Astrocyte of the cerebellum (primary cell): ENCODE results near the gene MEDAG.

ENCODE experiments used
- DNase-seq: peaks from one replicate; pipeline ENCODE4 v3.0.0-alpha.2; 2011; ENCODE audit warnings: low read depth
- H3K4me3 ChIP-seq: 2 replicates; pipeline ENCODE4 v1.5.1; 2011; ENCODE audit warnings: mild to moderate bottlenecking, low read depth, low read length, moderate library complexity
- in situ Hi-C: cut with HindIII; loops from 2 replicates; pipeline ENCODE4 v1.10.0; 2017; ENCODE audit warnings: low sequenced_read_pairs
- TF ChIP-seq, protein P1 (sequence below): IDR thresholded peaks from 2 replicates; pipeline ENCODE4 v1.5.1; 2012; ENCODE audit warnings: low read length, low read depth, moderate library complexity, mild to moderate bottlenecking; ENCODE audit errors: missing control alignments

MEDAG gene

DNA sequence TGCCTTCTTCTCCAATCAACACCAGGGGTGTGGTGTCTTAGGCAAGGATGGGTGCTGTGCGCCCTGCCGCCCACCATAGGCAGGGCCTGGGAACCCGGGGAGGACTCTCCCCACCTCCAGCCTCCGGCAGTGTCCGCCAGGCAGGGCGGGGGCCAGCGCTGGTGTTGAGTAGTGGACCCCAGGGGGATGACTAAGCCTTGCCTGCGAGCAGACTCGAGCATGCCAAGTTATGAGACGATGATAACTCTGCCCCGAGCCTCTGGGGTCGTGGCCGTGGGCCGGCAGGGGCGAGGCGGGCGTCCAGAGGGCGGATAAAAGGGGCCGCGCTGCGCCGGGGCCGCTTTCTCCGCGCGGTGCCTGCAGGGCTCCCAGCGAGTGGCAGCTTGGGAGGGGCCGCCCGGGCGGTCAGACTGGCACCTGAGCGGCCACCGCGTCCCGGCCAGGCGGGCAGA, at the start of gene MEDAG:
TSS of gene MEDAG (plus strand) at position 340 of the 452 bp plus-strand sequence. CDS start 245 bp downstream, outside the sequence.
- H3K4me3 ChIP-seq: peak within 1 kb of the TSS; percentile 24

DNA sequence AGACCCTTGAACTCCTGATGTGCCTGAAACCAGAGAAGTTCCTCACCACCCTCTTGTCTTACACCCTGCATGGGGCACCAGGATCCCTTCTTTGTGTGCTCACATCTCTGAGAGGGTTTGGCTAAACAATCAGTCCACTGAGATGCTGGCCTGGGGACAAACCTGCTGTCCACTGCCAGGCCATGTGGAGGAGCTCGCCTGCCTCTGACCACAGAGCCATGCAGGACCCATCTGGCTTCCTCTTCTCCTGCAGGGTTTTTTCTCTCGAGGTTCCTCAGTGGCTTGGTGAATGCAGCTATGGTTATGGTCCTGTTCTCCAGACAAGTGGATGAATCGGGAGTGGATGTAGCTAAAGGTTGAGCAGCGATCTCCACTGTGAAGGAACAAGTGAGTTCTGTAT, 49.1 kb upstream of the MEDAG start:
- in situ Hi-C loops: no loop called here
- no peak for DNase-seq
- TF ChIP-seq, protein P1, sequence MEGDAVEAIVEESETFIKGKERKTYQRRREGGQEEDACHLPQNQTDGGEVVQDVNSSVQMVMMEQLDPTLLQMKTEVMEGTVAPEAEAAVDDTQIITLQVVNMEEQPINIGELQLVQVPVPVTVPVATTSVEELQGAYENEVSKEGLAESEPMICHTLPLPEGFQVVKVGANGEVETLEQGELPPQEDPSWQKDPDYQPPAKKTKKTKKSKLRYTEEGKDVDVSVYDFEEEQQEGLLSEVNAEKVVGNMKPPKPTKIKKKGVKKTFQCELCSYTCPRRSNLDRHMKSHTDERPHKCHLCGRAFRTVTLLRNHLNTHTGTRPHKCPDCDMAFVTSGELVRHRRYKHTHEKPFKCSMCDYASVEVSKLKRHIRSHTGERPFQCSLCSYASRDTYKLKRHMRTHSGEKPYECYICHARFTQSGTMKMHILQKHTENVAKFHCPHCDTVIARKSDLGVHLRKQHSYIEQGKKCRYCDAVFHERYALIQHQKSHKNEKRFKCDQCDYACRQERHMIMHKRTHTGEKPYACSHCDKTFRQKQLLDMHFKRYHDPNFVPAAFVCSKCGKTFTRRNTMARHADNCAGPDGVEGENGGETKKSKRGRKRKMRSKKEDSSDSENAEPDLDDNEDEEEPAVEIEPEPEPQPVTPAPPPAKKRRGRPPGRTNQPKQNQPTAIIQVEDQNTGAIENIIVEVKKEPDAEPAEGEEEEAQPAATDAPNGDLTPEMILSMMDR: no peak

More for the DNA sequence above, at the start of gene MEDAG:
- TF ChIP-seq, protein P1: no peak
- DNase-seq: peak; percentile 26
- in situ Hi-C loops: no loop called here

DNA sequence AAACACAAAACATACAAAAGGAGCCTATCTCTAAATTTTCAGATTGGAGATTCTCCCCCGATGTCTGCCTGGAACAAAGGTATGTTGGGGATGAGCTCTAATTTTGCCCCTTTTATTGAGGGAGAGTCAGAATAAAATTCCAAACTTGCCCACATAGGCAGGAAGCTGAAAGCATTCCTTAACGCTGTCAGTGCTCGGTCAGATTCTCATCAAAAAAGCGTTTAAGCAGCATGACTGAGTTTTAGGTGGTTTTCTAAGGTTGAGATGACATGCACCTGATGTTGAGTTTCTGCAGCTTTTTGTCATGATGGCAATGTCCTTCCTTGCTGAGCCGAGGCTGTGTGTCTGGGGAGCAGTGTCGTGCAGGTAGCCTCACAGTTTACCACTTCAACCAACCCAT, 48.4 kb upstream of the MEDAG start:
- DNase-seq: no peak
- H3K4me3 ChIP-seq: no peak overlapping the region
- in situ Hi-C loops: no loop called here
- TF ChIP-seq, protein P1: no peak

More for the DNA sequence above, 49.1 kb upstream of the MEDAG start:
- H3K4me3 ChIP-seq: no peak overlapping the region

DNA sequence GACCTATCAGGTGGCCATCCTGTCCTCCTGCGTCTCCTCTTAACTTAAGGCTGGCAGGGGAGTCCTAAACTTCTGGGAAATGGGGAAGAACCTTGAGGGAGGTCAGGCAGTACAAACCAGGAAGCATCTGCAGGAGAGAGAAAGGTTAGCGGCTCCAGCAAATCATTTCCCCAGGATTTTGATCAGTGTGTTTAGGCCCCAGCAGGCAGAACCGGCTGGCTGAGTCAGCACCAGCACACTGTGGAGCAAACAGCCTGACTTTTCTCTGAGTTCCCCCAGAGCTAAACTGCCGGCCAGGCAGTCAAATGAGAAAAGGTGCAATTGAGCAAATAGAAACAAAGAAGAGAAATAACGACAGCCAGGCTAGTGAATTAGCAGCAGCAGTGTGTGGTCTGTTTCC, 46.7 kb upstream of the MEDAG start:
- DNase-seq: no peak
- H3K4me3 ChIP-seq: no peak overlapping the region
- in situ Hi-C loops: no loop called here
- TF ChIP-seq, protein P1: no peak

DNA sequence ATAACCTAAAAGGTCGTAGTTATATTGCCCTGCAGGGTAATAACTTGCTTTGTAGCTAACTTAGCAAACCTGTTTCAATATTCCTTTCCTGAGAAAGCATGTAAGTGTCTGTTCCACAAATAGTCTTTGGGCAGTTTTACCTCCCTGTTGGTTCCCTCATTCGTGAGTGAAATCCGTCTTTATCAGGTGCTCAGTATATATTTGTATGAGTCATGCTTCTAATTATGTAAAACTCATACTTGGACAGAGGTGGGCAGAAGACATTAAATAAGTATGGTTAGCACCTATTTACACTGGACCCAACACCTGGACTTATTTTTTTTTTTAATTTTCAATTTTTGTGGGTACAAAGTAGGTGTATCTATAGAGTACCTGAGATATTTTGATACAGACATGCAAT, 44.9 kb upstream of the MEDAG start:
- TF ChIP-seq, protein P1: no peak
- in situ Hi-C loops: no loop called here
- H3K4me3 ChIP-seq: no peak overlapping the region
- DNase-seq: no peak

DNA sequence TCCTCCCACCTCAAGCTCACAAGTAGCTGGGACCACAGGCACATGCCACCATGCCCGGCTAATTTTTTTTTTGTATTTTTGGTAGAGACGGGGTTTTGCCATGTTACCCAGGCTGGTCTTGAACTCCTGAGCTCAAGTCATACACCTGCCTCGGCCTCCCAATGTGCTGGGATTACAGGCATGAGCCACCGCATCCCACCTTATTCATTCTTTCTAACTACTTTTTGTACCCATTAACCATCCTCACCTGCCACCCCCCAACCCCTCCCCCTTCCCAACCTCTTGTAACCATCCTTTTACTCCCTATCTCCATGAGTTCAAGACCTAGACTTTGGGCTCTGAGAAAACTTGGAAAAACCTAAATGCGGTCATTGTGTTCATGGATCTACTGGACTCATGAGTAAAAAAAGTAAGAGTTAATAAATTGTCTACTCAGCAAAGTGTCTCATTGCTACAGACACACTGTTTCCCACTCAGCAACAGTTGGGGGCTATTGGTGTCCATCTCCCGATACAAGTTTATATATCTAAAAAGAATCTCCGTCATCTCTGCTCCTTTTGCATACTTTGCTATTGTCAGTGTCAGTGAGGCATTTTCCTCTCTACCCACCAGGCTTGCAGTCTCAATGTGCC, 44.1 kb upstream of the MEDAG start:
- H3K4me3 ChIP-seq: no peak overlapping the region
- in situ Hi-C loops: no loop called here
- TF ChIP-seq, protein P1: no peak
- no peak for DNase-seq
